GM18870 (cell line): ENCODE measurements around the gene SH3RF1.
"Not testable (repeated sequence)": the region's sequence is repeated elsewhere in the genome, so short reads cannot be mapped to it uniquely, and the experiment has no call there.

Experiments
- ATAC-seq: cut with Tn5 transposase; IDR thresholded peaks from one replicate; pipeline ENCODE4 v1.9.1; 2021; ENCODE audit warnings: moderate library complexity; ENCODE audit not compliant: unreplicated experiment

The SH3RF1 gene

DNA sequence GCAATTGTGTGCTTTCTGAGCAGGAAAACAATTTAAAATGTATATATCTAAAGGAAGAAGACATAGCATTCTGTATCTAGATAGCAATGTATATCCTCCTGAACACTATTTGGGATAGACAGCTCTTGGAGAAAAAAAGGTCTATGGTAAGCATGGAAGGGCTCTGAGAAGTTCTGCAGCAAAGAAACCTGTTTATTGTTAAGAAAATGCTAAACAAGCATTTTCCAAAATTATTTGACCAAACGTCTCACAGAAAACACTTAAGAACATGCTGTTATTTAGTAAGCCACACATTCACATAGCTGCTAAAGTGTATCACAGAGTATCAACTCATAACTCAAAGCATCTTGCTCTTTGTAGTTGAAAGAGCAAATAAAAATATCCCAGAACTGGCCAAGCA is 67.9 kb downstream of the SH3RF1 start:
- ATAC-seq: no peak

- ATAC-seq: peak; percentile 49
Observed at GRCh38 chr4:169202145-169202699, 68.5 kb downstream of the SH3RF1 start.

GRCh38 chr4:169201222-169202144 is 69.3 kb downstream of the SH3RF1 start:
- ATAC-seq: peak; percentile 30

DNA sequence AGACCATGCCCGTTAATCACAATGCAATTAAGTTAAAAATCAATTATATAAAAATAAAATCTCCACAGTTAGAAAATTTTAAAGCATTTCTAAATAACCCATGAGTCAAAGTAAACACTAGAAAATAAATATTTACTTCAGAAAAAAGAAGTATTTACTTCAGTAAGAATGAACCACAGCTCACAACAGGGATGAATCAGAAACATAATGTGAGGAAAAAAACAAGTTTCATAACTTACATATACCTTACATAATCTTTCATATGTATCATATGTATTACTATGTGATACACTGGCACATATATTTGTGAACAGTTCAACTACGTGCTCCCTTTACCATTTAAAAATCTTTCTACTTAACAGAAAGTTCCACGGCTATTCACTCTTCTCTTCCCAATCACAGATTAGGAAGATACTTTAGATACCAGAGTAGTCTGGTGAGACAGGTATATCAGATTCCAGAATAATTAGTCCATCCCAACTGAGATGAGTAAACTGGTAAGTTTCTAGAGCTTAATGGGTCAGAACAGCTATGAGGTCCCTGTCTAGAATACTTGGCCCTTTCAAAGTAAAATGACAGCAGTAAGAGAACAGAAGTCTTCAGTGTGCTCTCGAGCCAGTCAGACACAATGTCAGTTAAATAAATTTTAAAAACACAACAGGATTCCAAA is 70.3 kb downstream of the SH3RF1 start:
- ATAC-seq: no peak

- peak; percentile 35 for ATAC-seq
Observed at GRCh38 chr4:169199184-169199583, 71.6 kb downstream of the SH3RF1 start.

- ATAC-seq: no peak
Observed at GRCh38 chr4:169198167-169198566, 72.6 kb downstream of the SH3RF1 start.

DNA sequence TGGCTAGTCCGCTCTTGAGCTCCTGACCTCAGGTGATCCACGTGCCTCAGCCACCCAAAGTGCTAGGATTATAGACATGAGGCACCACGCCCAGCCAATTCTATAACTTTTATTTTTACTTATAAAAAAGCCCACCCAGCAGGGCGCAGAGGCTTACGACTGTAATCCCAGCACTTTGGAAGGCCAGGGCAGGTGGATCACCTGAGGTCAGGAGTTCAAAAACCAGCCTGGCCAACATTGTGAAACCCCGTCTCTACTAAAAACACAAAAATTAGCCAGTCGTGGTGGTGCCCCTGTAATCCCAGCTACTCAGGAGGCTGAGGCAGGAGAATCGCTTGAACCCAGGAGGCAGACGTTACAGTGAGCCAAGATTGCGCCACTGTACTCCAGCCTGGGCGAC is 73.5 kb downstream of the SH3RF1 start:
- ATAC-seq: not testable (repeated sequence)

DNA sequence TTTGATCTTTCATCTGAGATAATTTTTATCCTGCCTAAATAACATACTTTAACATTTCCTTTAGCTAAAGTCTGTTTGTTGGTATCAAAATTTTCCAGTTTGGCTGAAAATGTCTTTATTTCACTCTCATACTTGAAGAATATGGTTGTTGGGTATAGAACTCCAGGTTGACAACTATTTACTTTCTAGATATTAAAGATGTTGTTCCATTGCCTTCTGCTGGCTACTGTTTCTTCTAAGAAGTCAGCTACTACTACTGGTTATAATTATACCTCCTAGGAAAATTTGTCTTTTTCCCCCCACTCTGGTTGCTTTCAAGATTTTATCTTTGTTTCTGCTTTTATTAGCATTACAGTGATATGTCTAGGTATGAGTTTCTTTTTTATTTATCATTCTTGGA is 75.7 kb downstream of the SH3RF1 start:
- ATAC-seq: no peak

DNA sequence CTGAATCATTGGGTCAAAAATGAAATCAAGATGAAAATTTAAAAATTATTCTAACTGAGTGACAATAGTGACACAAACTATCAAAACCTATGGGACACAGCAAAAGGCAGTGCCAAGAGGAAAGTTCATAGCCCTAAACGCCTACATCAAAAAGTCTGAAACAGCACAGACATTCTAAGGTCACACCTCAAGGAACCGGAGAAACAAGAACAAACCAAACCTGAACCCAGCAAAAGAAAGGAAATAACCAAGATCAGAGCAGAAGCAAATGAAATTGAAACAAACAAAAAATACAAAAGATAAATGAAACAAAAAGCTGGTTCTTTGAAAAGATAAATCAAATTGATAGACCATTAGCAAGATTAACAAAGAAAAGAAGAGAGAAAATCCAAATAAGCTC is 80.8 kb downstream of the SH3RF1 start:
- ATAC-seq: not testable (repeated sequence)

DNA sequence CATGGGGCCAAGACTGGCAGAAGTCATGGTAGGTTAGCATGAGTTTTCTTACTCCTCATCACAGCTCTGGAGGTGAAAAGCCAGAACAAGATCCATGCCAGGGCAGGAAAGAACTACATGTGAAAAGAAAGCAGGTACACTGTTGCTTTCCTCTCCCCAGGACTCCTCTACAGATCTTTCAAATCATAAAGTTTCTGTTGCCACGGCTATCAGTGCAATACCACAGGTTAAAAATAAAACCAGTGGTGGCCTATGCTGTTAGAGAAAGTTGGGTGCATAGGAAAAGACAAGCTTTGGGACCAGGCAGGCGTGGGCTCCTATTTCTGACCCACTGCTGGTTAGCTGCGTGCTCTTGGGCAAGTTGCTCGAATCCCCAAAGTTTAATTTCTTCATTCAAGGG is 81.4 kb downstream of the SH3RF1 start:
- ATAC-seq: peak; percentile 82

- ATAC-seq: no peak
Observed at GRCh38 chr4:169188204-169188603, 82.6 kb downstream of the SH3RF1 start.

DNA sequence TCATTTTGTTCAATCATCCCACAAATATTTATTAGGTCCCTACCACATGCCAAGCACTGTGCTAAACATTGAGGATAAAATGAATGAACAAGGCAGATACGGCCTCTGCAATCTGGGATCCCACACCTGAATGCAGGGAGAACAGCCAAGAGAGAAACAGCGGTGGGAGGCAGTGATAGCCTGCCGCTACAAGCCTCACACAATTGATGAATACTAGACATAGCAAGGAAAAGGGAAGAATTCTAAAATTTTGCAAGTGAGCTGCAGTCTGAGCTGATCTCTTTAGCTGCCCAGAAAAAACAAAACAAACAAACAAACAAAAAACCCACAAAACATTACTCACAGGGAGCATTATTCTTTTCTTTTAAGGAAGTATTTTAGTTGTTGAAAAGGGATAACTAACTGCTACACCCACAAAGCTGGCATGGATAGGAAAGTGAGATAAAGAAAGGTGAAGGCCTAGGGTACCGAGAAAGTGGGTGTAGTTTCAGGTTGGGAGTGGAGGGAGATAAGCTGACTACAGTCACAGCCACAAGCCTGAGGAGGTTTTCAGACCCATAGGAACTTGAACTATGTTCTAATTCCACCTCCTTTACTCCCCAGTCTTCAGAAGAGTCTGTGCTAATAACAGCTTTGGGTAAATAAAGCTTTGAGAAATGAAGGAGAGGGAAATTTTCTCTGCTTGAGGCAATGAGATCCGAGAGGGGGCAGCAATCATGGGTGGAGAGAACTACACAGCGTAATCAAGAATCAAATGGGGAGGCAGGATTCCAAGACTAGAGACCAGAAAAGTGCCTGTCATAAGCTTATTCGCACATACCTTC is 85.4 kb downstream of the SH3RF1 start:
- ATAC-seq: no peak

- ATAC-seq: no peak
Observed at GRCh38 chr4:169184686-169185085, 86.1 kb downstream of the SH3RF1 start.

DNA sequence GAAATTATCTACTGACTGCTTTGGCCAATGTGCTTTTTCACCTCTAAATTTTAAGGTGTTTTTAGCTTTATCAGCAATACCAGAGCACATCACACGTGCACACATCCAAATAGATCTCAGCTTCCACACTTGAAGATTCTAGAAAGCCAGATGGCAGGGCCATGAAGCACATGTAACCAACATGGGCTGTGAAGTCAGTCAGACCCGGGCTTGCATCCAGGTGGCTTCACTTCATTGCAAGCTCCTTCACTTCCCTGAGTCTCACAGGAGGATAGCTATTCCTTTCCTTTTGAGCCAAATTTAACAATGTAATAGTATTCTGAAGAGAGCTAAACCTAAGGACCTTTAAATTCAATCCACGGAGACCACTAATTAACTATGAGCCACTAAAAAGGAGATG is 86.5 kb downstream of the SH3RF1 start:
- ATAC-seq: no peak

DNA sequence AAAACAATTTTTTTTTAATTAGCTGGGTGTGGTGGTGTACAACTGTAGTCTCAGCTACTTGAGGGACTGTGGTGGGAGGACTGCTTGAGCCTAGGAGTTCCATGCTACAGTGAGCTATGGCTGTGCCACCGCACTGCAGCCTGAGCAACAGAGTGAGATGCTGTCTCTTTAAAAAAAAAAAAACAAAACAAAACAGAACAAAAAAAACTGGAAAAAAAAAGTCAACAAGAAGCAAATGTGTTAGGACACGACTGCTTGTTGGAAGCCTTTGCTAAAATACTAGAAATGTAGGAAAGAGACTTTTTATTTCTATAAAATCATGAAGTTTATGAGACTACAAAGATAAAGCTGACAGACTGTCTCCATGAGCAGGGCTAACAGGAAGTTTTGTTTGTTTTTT is 87.2 kb downstream of the SH3RF1 start:
- ATAC-seq: no peak

DNA sequence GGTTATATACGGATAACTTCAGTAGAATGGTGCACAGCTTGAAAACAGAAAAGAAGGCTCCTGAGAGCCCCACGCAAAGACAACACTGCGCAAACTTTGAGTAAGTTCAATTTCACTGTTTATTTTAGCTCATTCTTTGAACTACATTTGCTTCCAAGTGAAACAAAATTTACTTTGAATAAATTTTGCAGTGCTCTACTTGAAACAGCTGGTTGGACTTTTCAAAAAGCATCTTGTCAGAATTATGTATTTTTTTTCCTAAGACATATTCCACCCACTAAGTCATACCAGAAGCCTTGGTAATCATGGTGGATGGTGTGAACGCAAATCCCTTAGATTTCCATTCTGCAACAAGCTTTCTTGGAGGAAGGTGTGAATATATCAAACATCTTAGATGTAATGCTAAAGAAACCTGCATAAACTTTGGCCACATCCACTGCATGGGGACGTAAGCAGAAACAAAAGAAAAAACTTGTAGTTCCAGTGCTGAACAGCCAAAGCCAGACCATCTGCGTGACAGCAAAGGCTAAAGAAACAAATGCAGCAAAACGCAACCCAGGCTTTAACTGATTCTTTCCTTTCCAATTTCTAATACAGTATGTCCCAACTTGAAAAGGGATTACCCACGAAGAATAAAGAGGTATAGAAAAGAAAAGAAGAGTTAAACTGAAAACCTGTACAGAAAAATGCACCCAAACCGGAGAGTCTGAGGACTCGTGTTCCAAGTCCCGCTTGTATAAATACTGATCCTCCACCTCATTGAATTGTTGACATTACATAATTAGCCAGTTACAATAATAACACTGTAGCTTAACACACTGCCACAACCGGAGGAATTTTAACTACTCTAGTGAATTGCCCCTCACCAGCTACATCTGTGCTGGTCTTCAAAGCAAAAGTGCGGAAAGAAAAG is 90.9 kb downstream of the SH3RF1 start:
- ATAC-seq: no peak

GRCh38 chr4:169178092-169178491 is 92.7 kb downstream of the SH3RF1 start:
- ATAC-seq: not testable (repeated sequence)

DNA sequence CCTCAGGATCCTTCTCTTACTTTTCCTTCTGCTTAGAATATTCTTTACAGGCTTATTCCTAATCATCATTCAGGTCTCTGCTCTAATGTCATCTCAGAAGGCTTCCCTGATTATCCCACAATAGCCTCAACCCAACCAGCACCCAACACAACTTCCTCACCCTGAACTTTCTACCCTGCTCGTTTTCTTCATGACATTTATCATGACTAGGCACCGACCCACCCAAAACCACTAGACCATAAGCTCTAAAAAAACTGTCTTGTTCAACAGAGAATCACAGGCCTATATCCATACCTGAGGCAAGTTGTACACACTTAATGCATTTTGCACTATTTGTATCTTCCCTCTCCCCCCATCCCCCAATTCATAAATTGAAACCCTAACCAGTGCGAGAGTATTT is 95.3 kb downstream of the SH3RF1 start:
- ATAC-seq: no peak

GRCh38 chr4:169175035-169175434 is 95.7 kb downstream of the SH3RF1 start:
- ATAC-seq: no peak

DNA sequence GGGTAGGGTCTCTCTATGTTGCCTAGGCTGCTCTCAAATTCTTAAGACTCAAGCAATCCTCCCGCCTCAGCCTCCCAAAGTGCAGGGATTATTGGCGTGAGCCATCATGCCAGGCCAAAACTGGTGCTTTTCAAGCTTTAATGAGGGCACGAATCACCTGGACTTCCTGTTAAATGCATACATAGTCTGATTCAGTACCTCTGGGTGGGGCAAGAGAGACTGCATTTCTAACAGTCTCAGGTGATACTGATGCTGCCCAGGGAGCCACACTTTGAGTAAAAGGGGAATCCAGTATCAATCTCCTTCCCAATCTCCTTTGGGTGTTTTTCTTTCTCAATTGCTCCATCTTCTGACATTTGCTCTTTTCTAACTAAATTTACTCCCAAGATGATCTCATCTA is 96.5 kb downstream of the SH3RF1 start:
- no peak for ATAC-seq
